ENCODE results near the gene COL23A1. TPM values are rescaled to one million over a fixed set of nuclear protein-coding genes. Genes with fewer than 3 reads are reported as not detected.

The COL23A1 gene
- total and polyA plus RNA-seq, 2 of the 8 experiments (the other 6 are each of a cell fraction or from before 2014, with no cell fraction given): 3.1 to 4.7 TPM

- no peak for TF ChIP-seq CHD7 (IDR thresholded peaks at IDR 0.05; ENCODE audit: insufficient replicate concordance, low read length)
- no peak for TF ChIP-seq FOSL1 (IDR thresholded peaks at IDR 0.05; ENCODE audit: insufficient read depth, low read depth, low read length)
- TF ChIP-seq JUND (IDR thresholded peaks at IDR 0.05; ENCODE audit: low read length): no peak
- TF ChIP-seq BCL11A (IDR thresholded peaks at IDR 0.05; ENCODE audit: low read depth in 2 of 2, low read length in 2 of 2): no peak
Measured at GRCh38 chr5:178237431-178238312, 352.5 kb downstream of the COL23A1 start (continued).

Measured in H1 (cell line).